ENCODE measurements around the gene LAMP1. TPM values are rescaled to one million over a fixed set of nuclear protein-coding genes. Genes with fewer than 3 reads are reported as not detected.

The LAMP1 gene
- total RNA-seq, 1 donor from 2014 or later: 77.8 TPM

DNA sequence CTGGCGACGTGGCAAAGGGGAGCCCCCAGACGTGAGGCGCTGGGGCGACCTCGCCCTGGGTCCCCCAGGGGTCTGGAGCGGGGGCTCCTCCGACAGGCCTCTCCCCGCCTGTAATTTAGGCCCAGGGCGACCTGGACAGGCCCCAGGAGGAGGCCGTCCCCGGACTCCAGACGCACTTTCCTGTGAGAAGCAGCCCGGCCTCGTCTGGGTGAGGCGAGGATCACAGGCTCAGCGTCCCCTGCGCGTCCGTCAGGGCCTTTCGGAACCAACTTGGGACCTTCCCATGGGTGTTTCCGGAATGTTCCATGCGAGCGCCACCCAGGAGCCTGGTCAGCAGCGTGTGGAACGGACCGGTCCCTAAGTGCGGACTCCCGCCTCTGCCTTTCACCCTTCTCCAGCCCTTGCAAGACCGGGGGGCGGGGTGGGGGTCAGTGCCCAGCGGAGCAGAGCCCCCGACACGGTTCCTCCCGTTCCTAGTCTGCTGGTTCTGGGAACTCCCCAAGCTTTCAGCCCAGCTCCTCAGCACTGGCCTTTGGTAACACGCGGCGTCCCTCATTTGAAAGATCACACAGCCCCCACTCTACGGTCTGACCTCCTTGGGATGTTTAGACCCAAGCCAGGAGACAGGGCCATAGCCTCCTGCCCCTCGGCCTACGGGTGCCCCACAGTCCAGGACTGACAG is 68.0 kb downstream of the LAMP1 start:
- Histone ChIP-seq H3K4me1 (peaks cover 29% of the 10 kb centered on the region), H3K36me3 (no peaks in the 10 kb centered on the region), H3K4me3 (peak overlapping the region; percentile 62 to 82), H3K9me3 (no peaks in the 10 kb centered on the region), H3K27me3 (no peaks in the 10 kb centered on the region), H3K27ac (peak overlapping the region; percentile 89)
- intact Hi-C loops (cut with DNase I): loop anchor here (5.0 to 10.0 kb wide), 2 partner anchors 68 to 210 kb away; partner anchors contain the start of genes LAMP1 and PROZ
- TF ChIP-seq, protein P1, sequence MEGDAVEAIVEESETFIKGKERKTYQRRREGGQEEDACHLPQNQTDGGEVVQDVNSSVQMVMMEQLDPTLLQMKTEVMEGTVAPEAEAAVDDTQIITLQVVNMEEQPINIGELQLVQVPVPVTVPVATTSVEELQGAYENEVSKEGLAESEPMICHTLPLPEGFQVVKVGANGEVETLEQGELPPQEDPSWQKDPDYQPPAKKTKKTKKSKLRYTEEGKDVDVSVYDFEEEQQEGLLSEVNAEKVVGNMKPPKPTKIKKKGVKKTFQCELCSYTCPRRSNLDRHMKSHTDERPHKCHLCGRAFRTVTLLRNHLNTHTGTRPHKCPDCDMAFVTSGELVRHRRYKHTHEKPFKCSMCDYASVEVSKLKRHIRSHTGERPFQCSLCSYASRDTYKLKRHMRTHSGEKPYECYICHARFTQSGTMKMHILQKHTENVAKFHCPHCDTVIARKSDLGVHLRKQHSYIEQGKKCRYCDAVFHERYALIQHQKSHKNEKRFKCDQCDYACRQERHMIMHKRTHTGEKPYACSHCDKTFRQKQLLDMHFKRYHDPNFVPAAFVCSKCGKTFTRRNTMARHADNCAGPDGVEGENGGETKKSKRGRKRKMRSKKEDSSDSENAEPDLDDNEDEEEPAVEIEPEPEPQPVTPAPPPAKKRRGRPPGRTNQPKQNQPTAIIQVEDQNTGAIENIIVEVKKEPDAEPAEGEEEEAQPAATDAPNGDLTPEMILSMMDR (IDR thresholded peaks at IDR 0.05): no peak
- no peak for TF ChIP-seq POLR2AphosphoS5 (IDR thresholded peaks at IDR 0.05; ENCODE audit: insufficient read depth in 1 of 2, low read depth in 1 of 2)
- TF ChIP-seq POLR2A (IDR thresholded peaks at IDR 0.05): no peak
- no peak for DNase-seq (ENCODE audit: extremely low spot score in 2 of 2)

DNA sequence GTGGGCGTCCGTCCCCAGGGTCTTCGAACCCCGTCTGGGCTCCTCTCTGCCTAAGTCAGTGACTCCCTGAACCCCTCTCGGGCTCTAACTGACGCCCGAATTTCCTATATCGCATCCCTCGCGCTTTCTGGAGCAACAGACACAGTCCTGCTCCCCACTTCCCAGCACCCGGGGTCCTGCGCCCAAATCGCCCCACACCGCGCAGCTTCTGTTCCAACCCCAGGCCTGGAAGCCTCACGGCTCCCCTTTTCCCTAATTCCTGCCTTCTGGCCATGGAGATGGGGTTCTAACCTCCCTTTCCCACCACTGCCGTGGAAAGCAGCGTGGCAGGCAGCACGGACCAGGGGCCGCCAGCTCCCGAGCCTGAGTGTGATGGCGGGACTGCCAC is 68.5 kb downstream of the LAMP1 start:
- peaks cover 29% of the 10 kb centered on the region for H3K4me1 ChIP-seq
- intact Hi-C loops (cut with DNase I): loop anchor here (5.0 to 10.0 kb wide), 2 partner anchors 68 to 211 kb away; partner anchors contain the start of genes LAMP1 and PROZ
- TF ChIP-seq POLR2A (IDR thresholded peaks at IDR 0.05) (no peak), POLR2AphosphoS5 (IDR thresholded peaks at IDR 0.05; ENCODE audit: insufficient read depth in 1 of 2, low read depth in 1 of 2) (no peak)
- TF ChIP-seq, protein P1 (IDR thresholded peaks at IDR 0.05): no peak
- H3K36me3 ChIP-seq: no peaks in the 10 kb centered on the region
- no peak for DNase-seq (ENCODE audit: extremely low spot score in 2 of 2)
- H3K27ac ChIP-seq: peak overlapping the region; percentile 89
- H3K9me3 ChIP-seq: no peaks in the 10 kb centered on the region
- no peaks in the 10 kb centered on the region for H3K27me3 ChIP-seq
- H3K4me3 ChIP-seq: no peak overlapping the region

DNA sequence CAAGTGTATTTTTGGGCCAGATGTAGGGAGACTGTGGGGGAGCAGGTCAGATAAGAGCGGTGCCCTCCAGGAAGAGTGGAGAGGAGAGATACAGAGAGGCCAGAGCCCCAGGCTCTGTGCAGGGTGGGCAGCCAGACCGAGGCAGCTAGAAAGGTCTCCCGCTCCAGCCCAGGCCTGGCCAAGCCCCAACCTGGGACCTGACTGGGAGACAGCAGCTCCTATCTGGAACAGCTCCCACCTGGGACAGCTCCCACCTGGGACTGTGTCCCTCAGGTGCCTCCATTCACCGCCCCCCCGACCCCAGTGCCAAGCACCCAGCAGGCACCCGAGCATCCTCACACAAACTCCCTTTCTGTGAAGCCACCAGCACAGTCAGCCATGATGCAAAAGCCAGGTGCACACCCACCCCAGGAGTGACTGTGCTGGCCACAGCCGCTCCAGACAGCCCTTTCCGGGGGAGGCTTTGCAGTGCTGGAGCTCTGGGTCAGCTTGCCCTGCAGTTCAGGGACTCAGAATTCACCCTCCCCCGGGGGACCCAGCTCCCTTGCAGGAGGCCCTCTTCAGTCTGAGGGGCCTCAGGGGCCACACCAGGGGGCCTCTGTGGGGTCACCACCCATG is 69.0 kb downstream of the LAMP1 start:
- no peak for DNase-seq (ENCODE audit: extremely low spot score in 2 of 2)
- TF ChIP-seq, protein P1 (IDR thresholded peaks at IDR 0.05): no peak
- TF ChIP-seq POLR2AphosphoS5 (IDR thresholded peaks at IDR 0.05; ENCODE audit: insufficient read depth in 1 of 2, low read depth in 1 of 2) (no peak), POLR2A (IDR thresholded peaks at IDR 0.05) (no peak)
- H3K27me3 ChIP-seq: no peaks in the 10 kb centered on the region
- H3K9me3 ChIP-seq: no peaks in the 10 kb centered on the region
- H3K4me3 ChIP-seq: no peak overlapping the region
- intact Hi-C loops (cut with DNase I): loop anchor here (5.0 to 10.0 kb wide), 2 partner anchors 69 to 211 kb away; partner anchors contain the start of genes LAMP1 and PROZ
- no peaks in the 10 kb centered on the region for H3K36me3 ChIP-seq
- H3K4me1 ChIP-seq: peaks cover 29% of the 10 kb centered on the region
- H3K27ac ChIP-seq: peak overlapping the region; percentile 89

DNA sequence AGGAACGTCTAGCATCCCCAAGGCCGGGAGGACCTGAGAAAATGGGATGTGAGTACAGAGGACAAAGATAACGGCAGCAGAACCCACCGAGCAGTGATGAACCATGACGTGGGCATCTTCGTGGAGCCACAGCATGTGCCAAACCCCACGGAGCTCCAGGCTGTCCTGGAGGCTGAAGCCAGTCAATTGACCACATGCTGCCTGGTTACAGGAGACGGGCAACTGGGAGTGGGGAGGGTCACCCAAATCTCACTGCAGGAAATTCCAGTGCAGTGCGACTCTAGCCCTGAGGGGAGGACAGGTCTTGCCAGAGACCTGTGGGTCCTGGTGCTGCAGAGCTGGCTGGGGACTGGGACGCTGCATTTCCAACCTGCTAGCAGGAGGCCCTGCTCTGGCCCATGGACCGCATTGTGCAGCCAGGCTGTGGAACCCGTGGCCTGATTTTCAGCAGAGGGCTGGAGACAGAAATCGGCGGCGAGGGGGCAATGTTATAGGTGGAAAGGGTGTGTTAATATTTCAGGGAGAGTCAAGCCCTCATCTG is 70.1 kb downstream of the LAMP1 start:
- Histone ChIP-seq H3K4me3 (no peak overlapping the region), H3K27me3 (no peaks in the 10 kb centered on the region), H3K4me1 (peaks cover 29% of the 10 kb centered on the region), H3K27ac (no peak overlapping the region), H3K9me3 (no peaks in the 10 kb centered on the region), H3K36me3 (no peaks in the 10 kb centered on the region)
- intact Hi-C loops (cut with DNase I): loop anchor here (5.0 to 10.0 kb wide), 2 partner anchors 70 to 212 kb away; partner anchors contain the start of genes LAMP1 and PROZ
- TF ChIP-seq, protein P1 (IDR thresholded peaks at IDR 0.05): no peak
- no peak for TF ChIP-seq POLR2AphosphoS5 (IDR thresholded peaks at IDR 0.05; ENCODE audit: insufficient read depth in 1 of 2, low read depth in 1 of 2)
- TF ChIP-seq POLR2A (IDR thresholded peaks at IDR 0.05): no peak
- peak in 1 of 2 donors; percentile 77 for DNase-seq (ENCODE audit: extremely low spot score in 2 of 2)
